GM21390 (cell line): Measurements from ENCODE around the gene YY2.
"Not testable (repeated sequence)": the region's sequence is repeated elsewhere in the genome, so short reads cannot be mapped to it uniquely, and the experiment has no call there.

Experiments used
- ATAC-seq: cut with Tn5 transposase; IDR thresholded peaks from one replicate; pipeline ENCODE4 v1.9.1; 2021; ENCODE audit not compliant: unreplicated experiment

Gene YY2

DNA sequence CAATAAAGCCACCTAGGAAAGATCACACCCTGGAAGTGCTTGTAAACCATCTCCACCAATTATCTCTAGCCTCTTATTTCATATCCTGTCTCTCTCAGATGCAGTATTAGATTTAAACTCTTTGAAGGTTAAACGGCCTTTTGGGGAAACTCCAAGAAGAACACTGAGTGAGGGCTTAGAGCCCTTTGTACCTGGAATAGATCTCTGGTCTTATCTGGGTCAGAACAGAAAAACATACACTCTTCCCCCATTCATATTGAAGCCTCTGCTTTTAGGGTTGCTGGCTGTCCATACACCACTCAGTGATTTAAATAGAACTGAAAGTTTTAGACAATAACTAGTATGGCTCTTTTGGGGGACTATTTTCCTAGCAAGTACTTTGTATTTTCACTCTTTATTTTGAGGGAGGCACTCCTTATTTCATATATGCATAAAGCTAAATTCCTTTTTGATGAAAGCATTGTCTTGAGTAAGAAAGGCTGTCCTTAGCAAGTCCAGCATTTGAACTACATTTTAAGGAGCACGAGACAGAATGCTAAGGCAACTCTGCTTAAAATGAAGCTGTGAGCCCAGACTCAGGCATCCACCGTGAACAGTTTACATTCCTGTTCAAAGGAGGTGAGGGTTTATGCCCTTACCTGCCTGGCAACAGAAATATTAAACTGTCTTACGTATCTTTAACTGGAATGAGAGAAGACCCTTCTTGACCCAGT lies 17.4 kb downstream of the YY2 start:
- no peak for ATAC-seq

DNA sequence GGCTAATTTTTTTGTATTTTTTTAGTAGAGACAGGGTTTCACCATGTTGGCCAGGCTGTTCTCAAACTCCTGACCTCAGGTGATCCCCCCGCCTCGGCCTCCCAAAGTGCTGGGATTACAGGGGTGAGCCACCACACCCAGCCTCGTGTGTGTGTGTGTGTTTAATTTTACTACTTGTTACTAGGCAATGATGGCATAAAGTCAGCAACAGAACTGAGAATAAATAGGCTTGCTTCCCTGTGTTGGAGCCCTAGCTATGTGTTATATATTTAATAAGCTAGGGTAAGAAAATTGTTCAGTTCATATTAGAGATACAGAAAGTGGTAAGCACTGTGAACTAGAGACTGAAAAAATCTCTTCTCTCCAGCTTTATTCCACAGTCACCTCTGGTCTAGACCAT lies 18.4 kb downstream of the YY2 start:
- not testable (repeated sequence) for ATAC-seq

GRCh38 chrX:21875013-21875412 lies 19.2 kb downstream of the YY2 start:
- ATAC-seq, result no peak

DNA sequence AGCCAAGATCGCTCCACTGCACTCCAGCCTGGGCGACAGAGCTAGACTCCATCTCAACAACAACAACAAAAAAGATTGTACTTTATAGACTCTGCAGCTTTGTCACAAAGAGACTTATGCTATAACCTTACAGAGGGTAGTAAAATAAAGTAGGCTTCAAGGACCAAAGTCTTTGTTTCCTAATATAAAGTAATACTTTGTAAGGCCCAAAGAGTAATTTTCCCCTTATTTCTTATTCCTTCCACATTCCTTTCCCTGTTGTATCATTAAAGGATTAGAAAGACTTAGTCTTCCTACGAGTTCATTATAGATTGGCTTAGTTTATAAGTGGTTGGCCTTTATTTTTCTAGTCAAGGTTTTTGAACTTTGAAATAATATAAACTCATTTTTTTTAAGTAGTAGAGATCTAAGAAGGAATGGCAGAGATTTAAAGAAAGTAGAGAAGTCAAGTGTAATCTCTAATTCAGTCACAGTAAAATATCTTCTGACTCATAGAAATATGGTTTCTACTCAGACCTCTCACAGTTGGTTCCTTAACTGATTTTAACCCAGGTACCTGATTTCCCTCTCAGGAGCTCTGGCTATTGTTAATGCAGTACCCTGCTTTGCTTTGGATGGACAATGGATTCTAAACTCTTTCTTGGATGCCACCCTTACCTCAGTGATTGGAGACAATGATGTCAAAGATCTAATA lies 26.2 kb downstream of the YY2 start:
- ATAC-seq, result no peak

- no peak for ATAC-seq
Measured at GRCh38 chrX:21883258-21883657, 27.5 kb downstream of the YY2 start.

GRCh38 chrX:21885568-21885967 lies 29.8 kb downstream of the YY2 start:
- no peak for ATAC-seq

DNA sequence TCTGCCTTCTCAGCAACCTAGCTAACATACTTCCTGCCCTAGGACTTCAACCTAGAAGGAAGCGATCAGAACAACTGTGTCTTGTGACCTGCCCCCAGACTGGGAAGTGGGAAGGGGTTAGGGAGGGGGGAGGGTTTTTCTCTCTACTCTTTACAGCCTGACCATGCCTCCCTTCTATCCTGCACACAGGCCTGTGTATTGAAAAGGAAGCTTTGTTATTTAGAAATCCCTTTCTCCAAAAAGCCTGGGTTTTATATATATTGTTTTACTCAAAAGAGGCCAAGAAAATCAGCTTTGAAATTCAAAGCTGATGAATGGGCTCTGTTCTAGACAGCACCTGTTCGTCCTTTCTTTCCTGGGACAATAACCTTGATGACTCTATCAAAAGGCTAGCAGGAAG lies 49.5 kb downstream of the YY2 start:
- no peak for ATAC-seq

GRCh38 chrX:21905953-21906352 lies 50.2 kb downstream of the YY2 start:
- no peak for ATAC-seq

- no peak for ATAC-seq
Measured at GRCh38 chrX:21907260-21907659, 51.5 kb downstream of the YY2 start.
